ENCODE data around the gene NLRX1. TPM values are rescaled to one million over a fixed set of nuclear protein-coding genes. Genes with fewer than 3 reads are reported as not detected.

The NLRX1 gene
- total and polyA plus RNA-seq, 2 donors (not counting 3 experiments of a cell fraction or from before 2014, with no cell fraction given), result 15.1 to 15.5 TPM

DNA sequence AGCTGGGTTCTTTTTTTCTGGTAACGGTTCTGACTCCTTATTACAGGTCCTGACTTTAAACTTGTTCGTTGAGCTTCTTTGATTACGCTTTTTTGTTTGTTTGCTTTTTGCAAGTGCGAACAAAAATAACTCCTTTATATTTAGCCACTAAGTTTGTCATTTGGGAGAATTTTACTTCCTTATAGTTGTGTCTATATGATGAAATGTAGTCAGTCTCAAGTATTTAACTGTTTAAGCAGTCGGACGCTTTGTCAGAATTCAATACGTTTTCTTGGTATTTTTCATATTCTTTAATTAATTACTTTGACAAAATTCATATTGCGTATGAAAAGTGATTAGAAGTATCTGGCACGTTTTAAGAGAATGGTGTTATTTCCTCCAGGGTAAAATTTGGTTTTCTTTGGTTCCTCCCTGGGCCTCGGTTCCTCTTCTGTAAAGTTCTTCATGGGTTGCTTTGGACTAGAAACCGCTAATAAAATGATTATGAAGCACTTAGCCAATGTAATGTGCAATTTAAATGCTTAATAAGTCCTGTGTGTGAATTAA lies 39.0 kb downstream of the NLRX1 start:
- FAIRE-seq (no peak), DNase-seq (ENCODE audit: low read depth, low spot score) (no peak)
- dilution Hi-C loops (cut with MboI; ENCODE audit: extremely low pct_ligation_motif_present, low sequenced_read_pairs), result no loop called here
- peak overlapping the region; percentile 76 for H3K9ac ChIP-seq (replicated peaks; ENCODE audit: extremely low read depth, insufficient read depth, low read length)
- no peaks in the 10 kb centered on the region for H3K9me1 ChIP-seq (replicated peaks; ENCODE audit: control insufficient read depth, extremely low read depth, insufficient read depth, low read length)
- TF ChIP-seq MYC (IDR thresholded peaks at IDR 0.05; ENCODE audit: low read depth, low read length), result no peak
- TF ChIP-seq, protein P1, sequence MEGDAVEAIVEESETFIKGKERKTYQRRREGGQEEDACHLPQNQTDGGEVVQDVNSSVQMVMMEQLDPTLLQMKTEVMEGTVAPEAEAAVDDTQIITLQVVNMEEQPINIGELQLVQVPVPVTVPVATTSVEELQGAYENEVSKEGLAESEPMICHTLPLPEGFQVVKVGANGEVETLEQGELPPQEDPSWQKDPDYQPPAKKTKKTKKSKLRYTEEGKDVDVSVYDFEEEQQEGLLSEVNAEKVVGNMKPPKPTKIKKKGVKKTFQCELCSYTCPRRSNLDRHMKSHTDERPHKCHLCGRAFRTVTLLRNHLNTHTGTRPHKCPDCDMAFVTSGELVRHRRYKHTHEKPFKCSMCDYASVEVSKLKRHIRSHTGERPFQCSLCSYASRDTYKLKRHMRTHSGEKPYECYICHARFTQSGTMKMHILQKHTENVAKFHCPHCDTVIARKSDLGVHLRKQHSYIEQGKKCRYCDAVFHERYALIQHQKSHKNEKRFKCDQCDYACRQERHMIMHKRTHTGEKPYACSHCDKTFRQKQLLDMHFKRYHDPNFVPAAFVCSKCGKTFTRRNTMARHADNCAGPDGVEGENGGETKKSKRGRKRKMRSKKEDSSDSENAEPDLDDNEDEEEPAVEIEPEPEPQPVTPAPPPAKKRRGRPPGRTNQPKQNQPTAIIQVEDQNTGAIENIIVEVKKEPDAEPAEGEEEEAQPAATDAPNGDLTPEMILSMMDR (IDR thresholded peaks at IDR 0.05; ENCODE audit: extremely low read depth in 1 of 2, insufficient read depth in 1 of 2, low read depth in 1 of 2, low read length in 2 of 2), result no peak
- TF ChIP-seq JUN (IDR thresholded peaks at IDR 0.05; ENCODE audit: borderline replicate concordance, insufficient read depth, insufficient read length, low read depth), result no peak
- peak overlapping the region; percentile 61 to 93 (median 88) for H3K4me3 ChIP-seq (replicated peaks in 1 of 3; ENCODE audit: insufficient read depth in 1 of 3, low read depth in 1 of 3, low read length in 3 of 3)
- no TSS peak for BruUV-seq (replicated peaks)
- H3K4me2 ChIP-seq (ENCODE audit: insufficient read depth, low read length), result peak overlapping the region; percentile 99
- peaks cover 17% of the 10 kb centered on the region for H3K4me1 ChIP-seq (ENCODE audit: control insufficient read depth, extremely low read depth, insufficient read depth, low read length)
- no peaks in the 10 kb centered on the region for H3K9me3 ChIP-seq (replicated peaks; ENCODE audit: control insufficient read depth, insufficient read depth, low read length)
- no peak overlapping the region for H2AFZ ChIP-seq (ENCODE audit: low read depth, low read length)
- H4K20me1 ChIP-seq (replicated peaks; ENCODE audit: control insufficient read depth, extremely low read depth, insufficient read depth, low read length), result peaks cover 6% of the 10 kb centered on the region
- ChIA-PET POLR2A (no interaction called here), CTCF (interaction anchor here (1.6 to 2.7 kb wide), 7 partner anchors 9 to 115 kb away, joined by 12 to 34 read pairs (median 17); partner anchors contain the start of genes DPAGT1 and MCAM)
- intact Hi-C loops (cut with micrococcal nuclease), result loop anchor here (1.0 to 5.0 kb wide), 2 partner anchors 22 to 165 kb away; no protein-coding TSS in a partner anchor
- H3K27ac ChIP-seq (ENCODE audit: insufficient read depth, low read depth, low read length), result no peak overlapping the region
- no peaks in the 10 kb centered on the region for H3K27me3 ChIP-seq (ENCODE audit: control insufficient read depth in 2 of 2, insufficient read depth in 2 of 2, low read length in 2 of 2)
- H3K36me3 ChIP-seq (ENCODE audit: control insufficient read depth in 2 of 2, extremely low read depth in 1 of 2, insufficient read depth in 2 of 2, low read length in 2 of 2), result no peaks in the 10 kb centered on the region
- peaks cover 55% of the 10 kb centered on the region for H3K79me2 ChIP-seq (ENCODE audit: control insufficient read depth, insufficient read depth, low read length)

DNA sequence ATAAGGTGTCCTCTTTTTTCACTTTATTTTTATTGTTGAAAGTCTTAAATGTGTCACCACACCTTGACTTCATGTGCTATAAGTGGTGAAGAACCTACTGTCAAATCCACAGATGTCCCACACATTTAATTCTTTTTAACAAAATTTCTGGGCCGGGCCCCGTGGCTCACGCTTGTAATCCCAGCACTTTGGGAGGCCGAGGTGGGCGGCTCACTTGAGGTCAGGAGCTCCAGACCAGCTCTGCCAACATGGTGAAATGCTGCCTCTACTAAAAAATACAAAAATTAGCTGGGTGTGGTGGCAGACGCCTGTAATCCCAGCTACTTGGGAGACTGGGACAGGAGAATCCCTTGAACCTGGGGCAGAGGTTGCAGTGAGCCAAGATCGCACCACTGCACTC lies 40.7 kb downstream of the NLRX1 start:
- Histone ChIP-seq H3K9me1 (replicated peaks; ENCODE audit: control insufficient read depth, extremely low read depth, insufficient read depth, low read length) (no peaks in the 10 kb centered on the region), H3K4me3 (replicated peaks in 1 of 3; ENCODE audit: insufficient read depth in 1 of 3, low read depth in 1 of 3, low read length in 3 of 3) (no peak overlapping the region), H3K36me3 (ENCODE audit: control insufficient read depth in 2 of 2, extremely low read depth in 1 of 2, insufficient read depth in 2 of 2, low read length in 2 of 2) (no peaks in the 10 kb centered on the region), H3K27ac (ENCODE audit: insufficient read depth, low read depth, low read length) (no peak overlapping the region), H3K4me1 (ENCODE audit: control insufficient read depth, extremely low read depth, insufficient read depth, low read length) (peaks cover 17% of the 10 kb centered on the region), H2AFZ (ENCODE audit: low read depth, low read length) (no peak overlapping the region), H3K79me2 (ENCODE audit: control insufficient read depth, insufficient read depth, low read length) (peaks cover 70% of the 10 kb centered on the region), H3K27me3 (ENCODE audit: control insufficient read depth in 2 of 2, insufficient read depth in 2 of 2, low read length in 2 of 2) (no peaks in the 10 kb centered on the region), H3K9me3 (replicated peaks; ENCODE audit: control insufficient read depth, insufficient read depth, low read length) (no peaks in the 10 kb centered on the region), H3K4me2 (ENCODE audit: insufficient read depth, low read length) (no peak overlapping the region), H3K9ac (replicated peaks; ENCODE audit: extremely low read depth, insufficient read depth, low read length) (no peak overlapping the region), H4K20me1 (replicated peaks; ENCODE audit: control insufficient read depth, extremely low read depth, insufficient read depth, low read length) (peaks cover 6% of the 10 kb centered on the region)
- POLR2A ChIA-PET, result no interaction called here
- TF ChIP-seq JUN (IDR thresholded peaks at IDR 0.05; ENCODE audit: borderline replicate concordance, insufficient read depth, insufficient read length, low read depth), result no peak
- TF ChIP-seq, protein P1 (IDR thresholded peaks at IDR 0.05; ENCODE audit: extremely low read depth in 1 of 2, insufficient read depth in 1 of 2, low read depth in 1 of 2, low read length in 2 of 2), result no peak
- TF ChIP-seq POLR2AphosphoS5 (IDR thresholded peaks at IDR 0.05; ENCODE audit: insufficient read depth, low read depth, low read length), result no peak
- no peak for TF ChIP-seq MAX (IDR thresholded peaks at IDR 0.05; ENCODE audit: insufficient read depth, insufficient read length)
- no peak for TF ChIP-seq EZH2 (IDR thresholded peaks at IDR 0.05; ENCODE audit: borderline replicate concordance, low read depth, low read length, severe bottlenecking)
- TF ChIP-seq FOS (IDR thresholded peaks at IDR 0.05; ENCODE audit: borderline replicate concordance, insufficient read depth, low read length), result no peak
- no peak for TF ChIP-seq POLR2A (IDR thresholded peaks at IDR 0.05; ENCODE audit: low read depth, low read length)
- TF ChIP-seq GATA2 (IDR thresholded peaks at IDR 0.05; ENCODE audit: insufficient read depth, insufficient read length, low read depth, low read length), result no peak
- TF ChIP-seq MYC (IDR thresholded peaks at IDR 0.05; ENCODE audit: low read depth, low read length), result no peak
- intact Hi-C loops (cut with micrococcal nuclease), result loop anchor here (5.0 kb wide), 1 partner anchor 163 kb away; no protein-coding TSS in a partner anchor
- no peak for FAIRE-seq
- dilution Hi-C loops (cut with MboI; ENCODE audit: extremely low pct_ligation_motif_present, low sequenced_read_pairs), result no loop called here
- DNase-seq (ENCODE audit: low read depth, low spot score), result no peak
- CTCF ChIA-PET, result interaction anchor here (1.1 to 1.6 kb wide), 5 partner anchors 13 to 114 kb away, joined by 3 to 4 read pairs (median 4); no protein-coding TSS in a partner anchor
- BruUV-seq (replicated peaks), result no TSS peak
